ENCODE data around the gene REEP3. TPM values are rescaled to one million over a fixed set of nuclear protein-coding genes. Genes with fewer than 3 reads are reported as not detected.

REEP3 gene
- total and polyA plus RNA-seq, 2 donors (not counting 1 experiment from before 2014, with no cell fraction given), result 2.2 to 8.8 TPM

GRCh38 chr10:63642808-63643207 lies 121.6 kb downstream of the REEP3 start:
- no peak for TF ChIP-seq EZH2 (IDR thresholded peaks at IDR 0.05; ENCODE audit: borderline replicate concordance, insufficient read depth, low read depth, low read length, poor library complexity, severe bottlenecking)
- no peak for TF ChIP-seq CTCF (IDR thresholded peaks at IDR 0.05)
- Histone ChIP-seq H2AFZ (ENCODE audit: insufficient read depth, low read depth, low read length, poor library complexity, severe bottlenecking) (no peak overlapping the region), H3K36me3 (replicated peaks in 1 of 2; ENCODE audit: control extremely low read depth in 1 of 2, control insufficient read depth in 1 of 2, extremely low read depth in 1 of 2, insufficient read depth in 2 of 2, low read length in 1 of 2) (no peaks in the 10 kb centered on the region), H3K9ac (ENCODE audit: low read length) (no peak overlapping the region), H3K4me3 (ENCODE audit: control extremely low read depth in 1 of 5, extremely low read depth in 1 of 5, insufficient read depth in 1 of 5, low read depth in 2 of 5, low read length in 4 of 5) (no peak overlapping the region), H3K4me1 (ENCODE audit: control insufficient read depth in 2 of 2, insufficient read depth in 2 of 2, low read length in 2 of 2) (no peaks in the 10 kb centered on the region), H3K27me3 (replicated peaks in 1 of 4; ENCODE audit: control extremely low read depth in 1 of 4, control insufficient read depth in 3 of 4, insufficient read depth in 4 of 4, low read length in 3 of 4) (no peaks in the 10 kb centered on the region), H3K9me3 (ENCODE audit: control extremely low read depth in 1 of 3, control insufficient read depth in 2 of 3, insufficient read depth in 1 of 3, low read length in 2 of 3) (no peaks in the 10 kb centered on the region), H3K79me2 (ENCODE audit: control insufficient read depth, insufficient read depth, low read length) (no peaks in the 10 kb centered on the region), H4K20me1 (ENCODE audit: control insufficient read depth, insufficient read depth, low read length, poor library complexity, severe bottlenecking) (no peaks in the 10 kb centered on the region), H3K27ac (ENCODE audit: low read length in 2 of 2) (no peak overlapping the region), H3K4me2 (replicated peaks; ENCODE audit: low read depth, low read length, poor library complexity, severe bottlenecking) (no peak overlapping the region)
- Mint-ChIP-seq H3K4me1 (peaks cover 14% of the 10 kb centered on the region), H3K4me3 (no peak overlapping the region), H3K27ac (no peak overlapping the region), H3K27me3 (no peaks in the 10 kb centered on the region), H3K9me3 (ENCODE audit: insufficient read depth) (no peaks in the 10 kb centered on the region)
- DNase-seq (no peak), ATAC-seq (ENCODE audit: low read depth) (no peak)
- intact Hi-C loops (cut with micrococcal nuclease), result no loop called here
- WGBS (ENCODE audit: insufficient coverage), result 98% methylated on average over 5 of the region's 5 CpGs
- CTCF ChIA-PET, result interaction anchor here (1.0 to 1.2 kb wide), 2 partner anchors 14 to 77 kb away, joined by 4 read pairs; no protein-coding TSS in a partner anchor
- POLR2A ChIA-PET, result no interaction called here

GRCh38 chr10:63644418-63645142 lies 123.4 kb downstream of the REEP3 start:
- Mint-ChIP-seq H3K27ac (no peak overlapping the region), H3K9me3 (ENCODE audit: insufficient read depth) (no peaks in the 10 kb centered on the region), H3K4me3 (no peak overlapping the region), H3K27me3 (no peaks in the 10 kb centered on the region), H3K4me1 (peaks cover 14% of the 10 kb centered on the region)
- Histone ChIP-seq H3K27ac (ENCODE audit: low read length in 2 of 2) (no peak overlapping the region), H3K4me1 (ENCODE audit: control insufficient read depth in 2 of 2, insufficient read depth in 2 of 2, low read length in 2 of 2) (no peaks in the 10 kb centered on the region), H3K4me3 (ENCODE audit: control extremely low read depth in 1 of 5, extremely low read depth in 1 of 5, insufficient read depth in 1 of 5, low read depth in 2 of 5, low read length in 4 of 5) (no peak overlapping the region), H3K9me3 (ENCODE audit: control extremely low read depth in 1 of 3, control insufficient read depth in 2 of 3, insufficient read depth in 1 of 3, low read length in 2 of 3) (no peaks in the 10 kb centered on the region), H3K79me2 (ENCODE audit: control insufficient read depth, insufficient read depth, low read length) (no peaks in the 10 kb centered on the region), H2AFZ (ENCODE audit: insufficient read depth, low read depth, low read length, poor library complexity, severe bottlenecking) (peak overlapping the region; percentile 3), H3K4me2 (replicated peaks; ENCODE audit: low read depth, low read length, poor library complexity, severe bottlenecking) (no peak overlapping the region), H3K9ac (ENCODE audit: low read length) (no peak overlapping the region), H4K20me1 (ENCODE audit: control insufficient read depth, insufficient read depth, low read length, poor library complexity, severe bottlenecking) (no peaks in the 10 kb centered on the region), H3K36me3 (replicated peaks in 1 of 2; ENCODE audit: control extremely low read depth in 1 of 2, control insufficient read depth in 1 of 2, extremely low read depth in 1 of 2, insufficient read depth in 2 of 2, low read length in 1 of 2) (no peaks in the 10 kb centered on the region), H3K27me3 (replicated peaks in 1 of 4; ENCODE audit: control extremely low read depth in 1 of 4, control insufficient read depth in 3 of 4, insufficient read depth in 4 of 4, low read length in 3 of 4) (no peaks in the 10 kb centered on the region)
- DNase-seq, result no peak
- WGBS (ENCODE audit: insufficient coverage), result 13% methylated on average over 1 of the region's 4 CpGs
- POLR2A ChIA-PET, result no interaction called here
- intact Hi-C loops (cut with micrococcal nuclease), result no loop called here
- ATAC-seq (ENCODE audit: low read depth), result no peak
- TF ChIP-seq EZH2 (IDR thresholded peaks at IDR 0.05; ENCODE audit: borderline replicate concordance, insufficient read depth, low read depth, low read length, poor library complexity, severe bottlenecking), result no peak
- TF ChIP-seq CTCF (IDR thresholded peaks at IDR 0.05), result no peak
- CTCF ChIA-PET, result interaction anchor here (1.0 to 1.4 kb wide), 3 partner anchors 8 to 76 kb away, joined by 3 read pairs; no protein-coding TSS in a partner anchor

Measured in B cell (primary cell).